Measurements from ENCODE around the gene PRR7.

PRR7 gene

GRCh38 chr5:177486256-177486655 lies 39.6 kb downstream of the PRR7 start:
- DNase-seq, result no peak

GRCh38 chr5:177487144-177487543 lies 40.5 kb downstream of the PRR7 start:
- no peak for DNase-seq

- no peak for DNase-seq
These were observed 41.4 kb downstream of the PRR7 start for GRCh38 chr5:177487975-177488374.

GRCh38 chr5:177489119-177489716 lies 42.6 kb downstream of the PRR7 start:
- no peak for DNase-seq

DNA sequence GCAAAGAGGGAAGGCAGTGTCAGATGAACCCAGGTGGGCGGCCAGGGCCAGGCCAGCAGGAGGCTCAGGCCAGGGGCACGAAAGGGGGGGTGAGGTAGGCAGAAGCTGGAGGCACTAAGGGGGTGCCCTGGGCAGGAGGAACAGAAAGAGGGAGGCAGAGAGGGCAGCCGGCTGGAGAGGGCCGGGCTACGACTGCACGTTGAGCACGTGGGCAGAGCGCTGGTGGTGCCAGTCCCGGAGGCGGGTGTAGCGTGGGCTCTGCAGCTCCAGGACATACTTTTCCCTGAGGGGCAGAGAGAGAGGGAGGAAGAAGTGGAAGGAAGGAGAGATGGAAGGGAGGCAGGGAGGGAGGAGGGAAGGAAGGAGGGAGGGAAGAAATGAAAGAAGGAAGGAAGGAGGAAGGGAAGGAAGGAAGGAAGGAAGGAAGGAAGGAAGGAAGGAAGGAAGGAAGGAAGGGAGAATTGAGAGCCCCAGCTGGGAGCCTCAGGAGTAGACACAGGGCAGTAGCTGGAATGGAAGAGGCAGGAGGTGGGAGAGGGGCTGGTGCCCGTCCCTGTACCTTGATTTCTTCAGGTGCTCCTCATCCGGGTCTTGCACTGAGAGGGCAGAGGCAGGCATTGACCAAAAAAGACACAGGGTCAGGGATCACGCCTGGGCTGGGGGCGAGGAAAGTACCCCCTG lies 43.8 kb downstream of the PRR7 start:
- DNase-seq, result no peak

GRCh38 chr5:177490992-177491391 lies 44.4 kb downstream of the PRR7 start:
- DNase-seq, result no peak

- no peak for DNase-seq
These were observed 44.9 kb downstream of the PRR7 start for GRCh38 chr5:177491429-177491945.

GRCh38 chr5:177491983-177492746 lies 45.6 kb downstream of the PRR7 start:
- DNase-seq, result no peak

DNA sequence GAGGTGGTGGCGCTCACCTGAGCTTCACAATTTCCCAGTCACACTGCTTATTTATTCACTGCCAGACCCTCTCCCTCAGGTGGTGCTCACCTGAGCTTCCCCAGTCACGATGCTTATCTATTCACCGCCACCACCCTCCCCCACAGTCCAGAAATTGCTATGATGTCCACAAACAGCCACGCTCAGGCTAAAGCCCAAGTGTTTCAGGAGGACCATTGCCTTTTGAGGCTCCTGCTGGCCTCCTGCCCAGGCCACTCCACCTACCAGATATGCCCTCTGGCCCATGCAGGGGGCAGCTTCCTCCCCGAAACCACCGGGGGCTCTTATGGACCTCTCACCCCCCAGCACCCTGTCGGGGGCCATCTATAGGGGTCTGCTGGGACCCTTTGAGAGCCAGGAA lies 46.2 kb downstream of the PRR7 start:
- no peak for DNase-seq

GRCh38 chr5:177493795-177494345 lies 47.3 kb downstream of the PRR7 start:
- DNase-seq, result no peak

GRCh38 chr5:177494346-177495195 lies 48.0 kb downstream of the PRR7 start:
- no peak for DNase-seq

DNA sequence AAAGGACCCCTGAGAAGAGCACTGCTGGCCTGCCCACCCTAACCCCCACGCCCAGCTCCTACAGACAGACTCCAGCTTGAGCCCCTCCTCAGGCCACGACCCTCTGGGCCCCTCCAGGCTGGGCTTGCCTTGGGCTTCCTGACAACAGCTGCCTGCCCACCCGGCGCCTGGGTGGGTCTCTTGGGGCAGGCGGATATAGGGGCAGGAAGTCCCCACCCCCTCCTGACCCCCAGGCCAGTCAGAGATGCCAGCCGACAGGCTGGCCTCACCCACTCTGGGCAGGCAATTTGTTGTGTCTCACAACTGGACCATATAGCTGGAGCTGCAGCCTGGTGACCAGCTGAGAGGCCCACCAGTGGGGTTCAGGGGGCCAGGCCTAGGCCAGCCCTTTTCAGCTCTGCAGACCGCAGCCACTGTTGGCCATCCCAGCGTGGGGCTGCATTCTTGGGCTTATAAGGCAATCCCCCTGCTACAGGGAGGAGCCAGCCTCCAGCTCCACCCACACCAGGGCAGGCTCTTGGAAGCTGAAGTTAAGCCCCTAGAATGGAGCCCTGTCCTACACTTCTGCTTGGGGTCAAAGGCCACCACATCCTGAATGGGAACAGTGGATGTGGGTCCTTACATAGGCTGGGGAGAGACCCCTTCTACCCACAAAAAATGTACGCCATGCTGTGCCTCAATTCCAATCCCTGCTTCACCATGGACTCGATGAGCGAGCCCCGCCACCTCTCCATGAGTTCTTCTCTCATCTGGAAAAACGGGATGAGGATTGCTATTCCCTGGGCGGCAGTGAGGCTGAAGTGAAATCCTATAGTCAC lies 48.8 kb downstream of the PRR7 start:
- no peak for DNase-seq

DNA sequence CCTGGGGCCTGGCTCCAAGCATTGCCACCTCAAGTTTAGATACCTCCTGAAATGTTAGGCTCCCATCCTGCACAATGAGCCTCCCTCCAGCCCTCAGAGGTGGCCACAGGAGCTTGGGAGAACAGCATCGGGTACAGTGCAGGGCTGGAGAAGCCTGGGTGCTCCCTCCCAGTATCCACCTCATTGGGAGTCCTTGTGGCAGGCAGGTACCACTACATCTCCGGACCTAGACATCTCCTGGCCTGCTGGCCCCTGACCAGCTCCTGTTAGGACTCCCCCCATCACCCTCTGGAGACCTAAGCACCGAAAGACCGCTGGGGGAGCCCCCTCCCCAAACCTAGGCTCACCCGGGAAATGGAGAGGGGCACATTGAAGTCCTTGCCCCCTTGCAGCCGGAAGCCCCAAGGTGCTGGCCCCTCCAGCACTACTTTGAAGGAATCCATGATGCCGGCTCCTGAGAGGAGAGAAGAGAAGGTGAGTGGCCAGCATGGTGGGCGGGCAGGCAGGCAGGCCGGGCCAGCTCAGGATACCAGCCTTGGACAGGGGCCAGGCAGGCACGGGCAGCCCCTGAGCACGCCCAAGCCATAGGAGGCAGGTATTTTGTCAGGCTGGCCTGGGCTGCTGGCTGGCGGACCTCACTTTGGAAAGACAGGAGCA lies 49.6 kb downstream of the PRR7 start:
- no peak for DNase-seq

DNA sequence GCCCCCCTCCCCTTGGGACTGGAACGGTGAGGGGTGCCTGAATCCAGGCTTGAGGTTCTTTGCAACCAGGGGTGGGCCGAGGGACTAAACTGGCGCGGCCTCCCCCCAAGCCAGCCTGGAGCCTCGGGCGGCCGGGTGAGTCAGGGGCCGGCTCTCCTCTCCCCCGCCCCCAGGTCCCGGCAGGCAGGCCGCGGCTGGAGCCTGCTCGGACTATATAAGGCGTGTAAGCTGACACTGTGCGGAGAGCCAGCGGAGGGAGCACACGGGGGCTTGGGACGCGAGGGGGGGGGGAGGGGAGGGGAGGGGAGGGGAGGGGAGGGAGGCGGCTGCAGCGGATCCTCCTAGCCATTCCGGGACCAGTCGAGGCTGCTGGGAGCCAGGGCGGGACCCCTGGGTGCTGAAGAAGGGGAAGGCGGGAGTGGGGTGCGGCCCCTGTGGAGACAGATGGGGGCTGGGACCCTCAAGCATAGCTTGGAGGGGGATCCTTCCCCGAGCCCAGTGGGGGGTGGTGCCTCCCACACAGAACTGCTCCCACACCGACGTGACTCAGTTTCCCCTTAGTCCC lies 50.2 kb downstream of the PRR7 start:
- DNase-seq, result no peak

- DNase-seq, result peak; percentile 92
These were observed 50.8 kb downstream of the PRR7 start, which contains the start of gene PDLIM7 for GRCh38 chr5:177497292-177498012. Gene PDLIM7, minus strand, starts transcription at chr5:177497604. Its CDS starts 1,092 bp downstream, at chr5:177496512.

DNA sequence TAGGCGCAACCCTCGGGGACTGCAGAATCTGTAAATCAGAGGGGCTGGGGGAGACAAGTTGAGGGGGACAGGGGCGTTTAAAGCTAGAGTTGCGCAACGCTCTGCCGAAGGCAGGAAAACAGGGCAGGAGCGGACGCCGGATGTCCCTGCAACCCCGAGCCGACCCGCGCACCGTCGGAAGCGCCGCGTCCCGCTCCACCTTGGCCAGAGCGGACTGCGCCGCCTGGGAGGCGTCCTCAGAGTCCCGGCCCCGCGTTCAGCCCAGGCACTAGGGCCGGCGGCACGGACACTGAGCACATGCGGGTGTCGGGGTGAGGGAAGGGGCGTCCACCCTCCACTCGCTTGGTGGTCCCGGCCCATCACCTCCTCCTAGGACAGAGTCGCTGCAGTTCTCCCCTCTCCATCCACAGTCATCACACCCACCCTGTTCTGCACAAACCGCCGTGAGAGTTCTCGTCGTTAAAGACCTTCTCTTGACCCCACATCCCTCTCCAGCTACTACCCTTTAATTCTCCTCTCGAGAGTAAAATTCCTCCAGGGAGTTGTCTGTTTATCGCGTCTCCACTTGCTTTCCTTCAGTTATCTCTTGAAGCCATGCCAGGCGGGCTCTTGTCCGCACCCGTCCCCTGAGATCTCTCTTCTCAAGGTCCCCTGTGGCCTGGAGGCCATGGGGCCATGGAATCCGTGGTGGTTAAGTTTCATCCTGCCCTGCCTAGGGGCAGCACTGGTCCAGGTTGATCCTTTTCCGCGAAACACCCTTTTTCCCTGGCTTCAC lies 51.6 kb downstream of the PRR7 start:
- no peak for DNase-seq

DNA sequence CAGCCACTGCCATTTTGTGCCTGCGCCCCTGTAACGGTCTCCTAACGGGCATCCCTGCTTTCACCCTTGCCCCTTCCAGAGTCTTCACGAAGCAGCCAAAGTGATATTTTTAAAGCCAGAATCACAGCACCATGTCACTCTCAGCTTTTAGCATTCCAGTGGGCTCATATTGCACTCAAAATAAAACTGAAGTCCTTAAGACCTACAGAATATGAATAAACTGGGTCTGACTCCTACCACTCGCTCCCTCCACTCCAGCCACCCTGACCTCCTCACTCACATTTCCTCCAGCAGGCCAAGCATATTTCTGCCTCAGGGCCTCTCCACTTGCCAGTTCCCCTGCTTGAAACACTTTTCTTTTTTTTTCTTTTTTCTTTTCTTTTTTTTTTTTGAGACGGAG lies 53.2 kb downstream of the PRR7 start:
- no peak for DNase-seq

DNA sequence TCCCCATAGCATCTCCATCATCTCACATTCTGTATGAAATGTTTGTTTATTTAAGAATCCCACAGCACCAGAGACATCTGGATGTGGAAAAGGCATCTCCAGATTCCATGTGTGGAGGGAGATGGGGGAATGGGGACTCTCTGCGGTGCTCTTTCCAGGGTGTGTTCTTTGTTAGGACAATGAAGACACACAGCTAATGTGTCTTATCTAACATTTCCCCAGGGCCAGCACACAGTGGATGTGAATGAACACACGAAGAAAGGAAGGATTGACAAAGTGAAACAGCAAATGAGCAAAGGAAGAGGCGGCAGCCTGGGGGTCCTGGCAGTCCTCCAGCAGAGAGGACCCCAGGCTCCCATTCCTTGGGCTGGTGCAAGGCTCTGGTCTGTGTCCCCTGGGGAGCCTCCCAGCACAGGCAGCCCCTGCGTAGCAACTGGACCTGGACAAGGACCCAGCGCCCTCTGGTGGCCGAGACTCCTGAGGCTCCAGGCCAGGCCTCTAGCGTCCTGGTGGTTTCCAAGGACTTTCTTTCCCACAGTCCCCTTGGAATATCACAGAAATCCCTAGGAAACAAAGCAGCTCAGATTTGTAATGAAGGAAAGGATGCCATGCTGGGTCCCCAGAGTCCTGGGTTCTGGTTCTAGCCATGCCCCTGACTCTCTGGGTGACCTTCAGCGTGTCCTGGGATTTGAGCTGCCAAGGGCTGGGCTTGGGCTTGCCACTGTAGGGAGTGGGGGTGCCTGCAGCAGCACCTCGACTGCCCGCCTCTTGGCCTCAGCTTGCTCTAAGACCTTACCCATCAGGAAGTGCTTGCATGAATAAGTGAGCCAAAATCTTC lies 54.3 kb downstream of the PRR7 start:
- peak; percentile 69 for DNase-seq
